IMR-90 (cell line): Measurements from ENCODE around the gene ABHD2. TPM values are rescaled to one million over a fixed set of nuclear protein-coding genes. Genes with fewer than 3 reads are reported as not detected.

Source experiments
- ATAC-seq: fragments of 200-7000 bp; cut with Tn5 transposase; 2 replicates; pipeline ENCODE4 v1.9.1; 2020; ENCODE audit warnings: low read depth, mild to moderate bottlenecking, moderate library complexity
- BruUV-seq: library from RNA; stranded (reverse); fragments of 400-500 nt; replicated peaks from 2 replicates; lab custom pipeline; 2021; lab: Mats Ljungman, UMichigan
- CTCF ChIA-PET: fragments of 300-600 bp; formaldehyde crosslinking; extraction: SDS; loops from one replicate; lab custom pipeline; 2021; ENCODE audit warnings: antibody characterized with exemption; lab: Yijun Ruan, JAX
- POLR2A ChIA-PET: fragments of 300-600 bp; sonication (Branson Sonifier 250); formaldehyde crosslinking; loops from one replicate; lab custom pipeline; 2022; ENCODE audit warnings: antibody characterized with exemption; ENCODE audit not compliant: unreplicated experiment; lab: Charles Lee
- DNase-seq: peaks from one replicate; pipeline ENCODE4 v3.0.0; 2013
- H2AFZ ChIP-seq: replicated peaks from 2 replicates; pipeline ENCODE3; 2013; ENCODE audit warnings: low read length, mild to moderate bottlenecking; ENCODE audit not compliant: poor library complexity
- H2AK5ac ChIP-seq: 2 replicates; pipeline ENCODE4 v1.6.1; 2013; ENCODE audit warnings: low read depth, low read length, inconsistent platforms
- H2AK9ac ChIP-seq: replicated peaks from 2 replicates; pipeline ENCODE3; 2013; ENCODE audit warnings: mild to moderate bottlenecking, low read depth, low read length, moderate library complexity; ENCODE audit not compliant: poor library complexity
- H2BK120ac ChIP-seq: 2 replicates; pipeline ENCODE4 v1.6.1; 2013; ENCODE audit warnings: low read depth, low read length, inconsistent platforms
- H2BK15ac ChIP-seq: 3 replicates; pipeline ENCODE4 v1.6.1; 2013; ENCODE audit warnings: low read depth, low read length, inconsistent platforms
- H2BK20ac ChIP-seq: 2 replicates; pipeline ENCODE4 v1.6.1; 2013; ENCODE audit warnings: low read depth, mild to moderate bottlenecking, inconsistent platforms, low read length, moderate library complexity
- H2BK5ac ChIP-seq: 2 replicates; pipeline ENCODE4 v1.6.1; 2013; ENCODE audit warnings: mild to moderate bottlenecking, low read depth, low read length, inconsistent platforms; ENCODE audit not compliant: poor library complexity, severe bottlenecking
- H3K14ac ChIP-seq: replicated peaks from 2 replicates; pipeline ENCODE4 v1.6.1; 2013; ENCODE audit warnings: low read depth, low read length, inconsistent platforms
- H3K18ac ChIP-seq: 2 replicates; pipeline ENCODE4 v1.6.1; 2013; ENCODE audit warnings: low read depth, low read length, control low read depth
- H3K23ac ChIP-seq: 2 replicates; pipeline ENCODE4 v1.6.1; 2013; ENCODE audit warnings: low read depth, low read length, inconsistent platforms
- H3K27ac ChIP-seq: 2 replicates; pipeline ENCODE4 v1.5.1; 2013; ENCODE audit warnings: mild to moderate bottlenecking, control low read depth, low read length; ENCODE audit not compliant: insufficient read depth
- H3K27me3 ChIP-seq: 2 replicates; pipeline ENCODE4 v1.6.1; 2013; ENCODE audit warnings: low read length; ENCODE audit not compliant: control insufficient read depth, insufficient read depth
- H3K36me3 ChIP-seq: 2 replicates; pipeline ENCODE4 v1.6.1; 2013; ENCODE audit warnings: low read length, mixed read lengths; ENCODE audit not compliant: control insufficient read depth, insufficient read depth
- H3K4ac ChIP-seq: 2 replicates; pipeline ENCODE4 v1.6.1; 2013; ENCODE audit warnings: low read depth, low read length, inconsistent platforms
- H3K4me1 ChIP-seq: 2 replicates; pipeline ENCODE4 v1.6.1; 2013; ENCODE audit warnings: low read length, mixed read lengths; ENCODE audit not compliant: control insufficient read depth, insufficient read depth
- H3K4me2 ChIP-seq: 2 replicates; pipeline ENCODE4 v1.6.1; 2013; ENCODE audit warnings: low read depth, mild to moderate bottlenecking, control low read depth, low read length, moderate library complexity
- H3K4me3 ChIP-seq: 2 replicates; pipeline ENCODE4 v1.5.1; 2013; ENCODE audit warnings: low read depth, mild to moderate bottlenecking, control low read depth, low read length, moderate library complexity; ENCODE audit not compliant: insufficient read depth
- H3K56ac ChIP-seq: 2 replicates; pipeline ENCODE4 v1.6.1; 2013; ENCODE audit warnings: low read length, inconsistent platforms; ENCODE audit not compliant: insufficient read depth; ENCODE audit errors: extremely low read depth
- H3K79me1 ChIP-seq, 2 experiments: 2 replicates each; pipeline ENCODE4 v1.6.1; 2013; ENCODE audit warnings: low read length in 2 of 2, inconsistent platforms in 1 of 2, low read depth in 1 of 2
- H3K9ac ChIP-seq: 2 replicates; pipeline ENCODE4 v1.6.1; 2013; ENCODE audit warnings: low read depth, low read length, control low read depth
- H3K9me1 ChIP-seq: 2 replicates; pipeline ENCODE4 v1.6.1; 2013; ENCODE audit warnings: low read length, inconsistent platforms; ENCODE audit not compliant: insufficient read depth
- H3K9me3 ChIP-seq: 2 replicates; pipeline ENCODE4 v1.6.1; 2013; ENCODE audit warnings: low read length; ENCODE audit not compliant: control insufficient read depth, insufficient read depth
- H4K20me1 ChIP-seq: 2 replicates; pipeline ENCODE4 v1.6.1; 2013; ENCODE audit warnings: low read length, inconsistent platforms; ENCODE audit not compliant: insufficient read depth
- H4K5ac ChIP-seq: 2 replicates; pipeline ENCODE4 v1.6.1; 2013; ENCODE audit warnings: mild to moderate bottlenecking, low read depth, low read length, control low read depth
- H4K8ac ChIP-seq, 2 experiments: 2 replicates each; pipeline ENCODE4 v1.6.1; 2013; ENCODE audit warnings: low read depth in 2 of 2, low read length in 2 of 2, control low read depth in 1 of 2, inconsistent platforms in 1 of 2
- H4K91ac ChIP-seq: 2 replicates; pipeline ENCODE4 v1.6.1; 2013; ENCODE audit warnings: low read depth, low read length, inconsistent platforms; ENCODE audit not compliant: insufficient read depth
- CHD1 ChIP-seq: IDR thresholded peaks from 2 replicates; pipeline ENCODE4 v1.6.1; 2012; ENCODE audit warnings: low read depth, low read length, improper control_type of control experiment
- MAFK ChIP-seq: IDR thresholded peaks from 2 replicates; pipeline ENCODE4 v1.6.1; 2012; ENCODE audit warnings: low read depth, low read length, improper control_type of control experiment
- MAZ ChIP-seq: IDR thresholded peaks from 2 replicates; pipeline ENCODE4 v1.6.1; 2012; ENCODE audit warnings: low read depth, mild to moderate bottlenecking, low read length, improper control_type of control experiment, moderate library complexity, borderline replicate concordance
- MXI1 ChIP-seq: IDR thresholded peaks from 2 replicates; pipeline ENCODE4 v1.6.1; 2012; ENCODE audit warnings: low read depth, mild to moderate bottlenecking, low read length, moderate library complexity, borderline replicate concordance
- SMC3 ChIP-seq: fragments of 150-350 bp; IDR thresholded peaks from 2 replicates; pipeline ENCODE4 v1.6.1; 2016; ENCODE audit warnings: low read depth, mild to moderate bottlenecking, antibody characterized with exemption, low read length, moderate library complexity
- WGBS, 2 experiments: methylation state at CpG; one replicate each; pipeline versions ENCODE4 v1.1.5 to v1.1.7; 2013; ENCODE audit warnings: missing lambda C conversion rate in 2 of 2; ENCODE audit not compliant: insufficient read length in 1 of 2; ENCODE audit errors: extremely low coverage in 2 of 2; 5-methylcytosine and 5-hydroxymethylcytosine counted together
- dilution Hi-C: fragments of 300-500 bp; cut with HindIII; formaldehyde crosslinking; loops from one replicate; pipeline ENCODE4 v1.14.3; 2018; ENCODE audit warnings: low sequenced_read_pairs; ENCODE audit not compliant: unreplicated experiment
- in situ Hi-C: fragments of 300-500 bp; cut with MboI; formaldehyde crosslinking; loops from 3 replicates; pipeline ENCODE4 v1.14.3; 2019; ENCODE audit warnings: low sequenced_read_pairs, inconsistent platforms, mixed read lengths
- intact Hi-C: fragments of 100-400 bp; cut with micrococcal nuclease; formaldehyde crosslinking; loops from 2 replicates; pipeline ENCODE4 v1.10.0; 2022
- polyA plus RNA-seq, 3 experiments: library from polyadenylated mRNA; depleted of rRNA; stranded (reverse); fragments of >200 nt; gene quantifications; 2 replicates each; pipeline ENCODE4 v1.2.3, GENCODE V29; 2012; ENCODE audit warnings: low replicate concordance in 1 of 3
- total RNA-seq: library from RNA; depleted of rRNA; stranded (reverse); fragments of >200 nt; gene quantifications from 2 replicates; pipeline ENCODE4 v1.2.3, GENCODE V29; 2012

Gene ABHD2
- total and polyA plus RNA-seq, 2 of the 4 experiments (the other 2 are of a cell fraction), result 31.2 to 62.9 TPM

GRCh38 chr15:89196994-89197393, 108.7 kb downstream of the ABHD2 start:
- H3K23ac ChIP-seq, result no peak overlapping the region
- H3K9me3 ChIP-seq, result no peaks in the 10 kb centered on the region
- no peak overlapping the region for H2AK9ac ChIP-seq
- no peak overlapping the region for H2BK120ac ChIP-seq
- no peak overlapping the region for H3K18ac ChIP-seq
- no peak overlapping the region for H3K14ac ChIP-seq
- H4K20me1 ChIP-seq, result no peaks in the 10 kb centered on the region
- no peak overlapping the region for H2BK15ac ChIP-seq
- TF ChIP-seq MAZ (no peak), SMC3 (no peak), CHD1 (no peak), MAFK (no peak), MXI1 (no peak)
- no peak overlapping the region for H2BK5ac ChIP-seq
- BruUV-seq, result no TSS peak
- no peak overlapping the region for H3K27ac ChIP-seq
- H3K9me1 ChIP-seq, result 0 out of 2 replicates have a peak, but pooled peaks cover 2% of the 10 kb centered on the region
- intact Hi-C loops, result no loop called here
- H3K9ac ChIP-seq, result no peak overlapping the region
- no peak overlapping the region for H4K91ac ChIP-seq
- no peak for ATAC-seq
- no peak overlapping the region for H2BK20ac ChIP-seq
- CTCF ChIA-PET, result no interaction called here
- H3K36me3 ChIP-seq, result peaks cover 27% of the 10 kb centered on the region
- in situ Hi-C loops, result no loop called here
- dilution Hi-C loops, result no loop called here
- H2AK5ac ChIP-seq, result no peak overlapping the region
- no peak overlapping the region for H4K5ac ChIP-seq
- H3K4me2 ChIP-seq, result no peak overlapping the region
- POLR2A ChIA-PET, result no interaction called here
- H3K4ac ChIP-seq, result no peak overlapping the region
- peaks cover 9% of the 10 kb centered on the region for H3K4me1 ChIP-seq
- no peaks in the 10 kb centered on the region for H3K27me3 ChIP-seq
- no peak for DNase-seq
- H2AFZ ChIP-seq, result no peak overlapping the region
- no peak overlapping the region for H4K8ac ChIP-seq
- H3K79me1 ChIP-seq, result no peaks in the 10 kb centered on the region
- WGBS, 2 experiments, result 93% methylated on average over 2 of the region's 7 CpGs; no CpG with 5 or more reads in 1 of the 2 experiments
- H3K4me3 ChIP-seq, result no peak overlapping the region
- H3K56ac ChIP-seq, result no peak overlapping the region
